GM18867 (cell line): ENCODE data around the gene CCDC127.
"Not testable (repeated sequence)": the region's sequence is repeated elsewhere in the genome, so short reads cannot be mapped to it uniquely, and the experiment has no call there.

Experiments used
- ATAC-seq: cut with Tn5 transposase; IDR thresholded peaks from one replicate; pipeline ENCODE4 v1.9.1; 2021; ENCODE audit warnings: mild to moderate bottlenecking, moderate library complexity; ENCODE audit not compliant: unreplicated experiment

CCDC127 gene

GRCh38 chr5:217494-218456 is at the start of gene CCDC127, which contains the start of gene SDHA:
TSS of gene CCDC127 (minus strand) at chr5:218153. CDS start at chr5:216849, 1,304 bp downstream.
TSS of gene SDHA (plus strand) at chr5:218320. CDS start at chr5:218356, 36 bp downstream.
- ATAC-seq = peak; percentile 80

- no peak for ATAC-seq
These were observed 49.8 kb upstream of the CCDC127 start for GRCh38 chr5:267716-268115.

- peak; percentile 21 for ATAC-seq
These were observed 48.5 kb upstream of the CCDC127 start for GRCh38 chr5:266311-267026.

- no peak for ATAC-seq
These were observed 46.4 kb upstream of the CCDC127 start for GRCh38 chr5:264338-264737.

GRCh38 chr5:263275-263974 is 45.5 kb upstream of the CCDC127 start:
- ATAC-seq = not testable (repeated sequence)

GRCh38 chr5:257148-257547 is 39.2 kb upstream of the CCDC127 start:
- no peak for ATAC-seq

- ATAC-seq = not testable (repeated sequence)
These were observed 38.4 kb upstream of the CCDC127 start for GRCh38 chr5:256347-256746.

GRCh38 chr5:255116-255515 is 37.2 kb upstream of the CCDC127 start:
- ATAC-seq = not testable (repeated sequence)

- ATAC-seq = not testable (repeated sequence)
These were observed 36.4 kb upstream of the CCDC127 start for GRCh38 chr5:254322-254721.

- ATAC-seq = no peak
These were observed 34.6 kb upstream of the CCDC127 start for GRCh38 chr5:252546-252945.

GRCh38 chr5:251975-252374 is 34.0 kb upstream of the CCDC127 start:
- ATAC-seq = not testable (repeated sequence)

- ATAC-seq = not testable (repeated sequence)
These were observed 33.6 kb upstream of the CCDC127 start for GRCh38 chr5:251538-251937.

- not testable (repeated sequence) for ATAC-seq
These were observed 33.1 kb upstream of the CCDC127 start for GRCh38 chr5:251016-251415.

GRCh38 chr5:250396-250795 is 32.4 kb upstream of the CCDC127 start:
- ATAC-seq = not testable (repeated sequence)

- ATAC-seq = not testable (repeated sequence)
These were observed 27.8 kb upstream of the CCDC127 start for GRCh38 chr5:245717-246116.

GRCh38 chr5:243683-244367 is 25.9 kb upstream of the CCDC127 start:
- not testable (repeated sequence) for ATAC-seq

GRCh38 chr5:241045-241669 is 23.2 kb upstream of the CCDC127 start:
- ATAC-seq = not testable (repeated sequence)

GRCh38 chr5:240550-240949 is 22.6 kb upstream of the CCDC127 start:
- not testable (repeated sequence) for ATAC-seq

GRCh38 chr5:237931-238330 is 20.0 kb upstream of the CCDC127 start:
- ATAC-seq = not testable (repeated sequence)

GRCh38 chr5:235527-235926 is 17.6 kb upstream of the CCDC127 start:
- not testable (repeated sequence) for ATAC-seq
